ENCODE measurements around the gene GARIN5A. TPM values are rescaled to one million over a fixed set of nuclear protein-coding genes. Genes with fewer than 3 reads are reported as not detected.

Gene GARIN5A
- total RNA-seq, 1 experiment from 2014 or later, result 8.2 TPM

DNA sequence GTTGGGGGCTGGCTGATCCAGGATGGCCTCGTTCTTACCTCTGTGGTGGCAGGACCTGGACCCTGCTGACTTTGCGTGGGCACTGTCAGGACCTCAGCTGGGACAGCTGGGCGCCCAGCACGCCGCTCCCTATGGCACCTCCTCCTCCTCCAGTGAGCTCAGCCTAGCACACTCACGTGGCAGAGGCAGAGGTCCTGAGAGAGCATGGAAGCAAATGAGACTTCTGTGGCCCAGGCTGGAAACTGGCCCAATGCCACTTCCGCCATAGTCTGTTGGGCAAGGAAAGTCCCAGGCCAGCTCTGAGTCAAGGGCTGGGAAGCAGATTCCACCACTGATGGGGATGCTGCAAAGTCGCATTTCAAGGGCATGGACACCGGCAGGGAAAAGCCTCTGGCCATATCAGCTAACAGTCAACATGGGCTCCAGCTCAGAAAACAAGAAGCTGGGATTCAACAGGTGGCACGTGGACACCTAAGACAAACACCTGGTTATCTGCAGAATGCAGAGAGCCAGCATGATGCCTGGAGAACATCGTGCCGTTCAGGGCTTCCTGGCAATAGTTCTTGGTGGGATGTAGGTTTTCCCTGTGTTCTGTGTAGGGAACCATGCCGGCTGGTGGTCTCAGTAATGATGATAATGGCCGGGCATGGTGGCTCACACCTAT lies 27.3 kb downstream of the GARIN5A start:
- CTCF ChIA-PET, result interaction anchor here (1.0 to 1.5 kb wide), 3 partner anchors 11 to 34 kb away, joined by 3 to 4 read pairs (median 4); no protein-coding TSS in a partner anchor
- Mint-ChIP-seq H3K27ac (no peak overlapping the region), H3K36me3 (peaks cover 3% of the 10 kb centered on the region), H3K4me3 (no peak overlapping the region), H3K27me3 (ENCODE audit: low read depth) (peaks cover 2% of the 10 kb centered on the region; the same call in 1 of the 2 replicates), H3K9me3 (peaks cover 5% of the 10 kb centered on the region), H3K4me1 (peaks cover 6% of the 10 kb centered on the region; the same call in 1 of the 2 replicates)
- TF ChIP-seq ZNF396 (CRISPR knock-in tag; IDR thresholded peaks at IDR 0.05; ENCODE audit: borderline replicate concordance), result no peak
- no peak for TF ChIP-seq PREB (CRISPR knock-in tag; IDR thresholded peaks at IDR 0.05; ENCODE audit: borderline replicate concordance)
- no peak for TF ChIP-seq ZNF263 (CRISPR knock-in tag; IDR thresholded peaks at IDR 0.05; ENCODE audit: low read depth)
- no peak for TF ChIP-seq FOXP4 (CRISPR knock-in tag; IDR thresholded peaks at IDR 0.05)
- TF ChIP-seq CREM (CRISPR knock-in tag; IDR thresholded peaks at IDR 0.05), result no peak
- TF ChIP-seq, protein P1, sequence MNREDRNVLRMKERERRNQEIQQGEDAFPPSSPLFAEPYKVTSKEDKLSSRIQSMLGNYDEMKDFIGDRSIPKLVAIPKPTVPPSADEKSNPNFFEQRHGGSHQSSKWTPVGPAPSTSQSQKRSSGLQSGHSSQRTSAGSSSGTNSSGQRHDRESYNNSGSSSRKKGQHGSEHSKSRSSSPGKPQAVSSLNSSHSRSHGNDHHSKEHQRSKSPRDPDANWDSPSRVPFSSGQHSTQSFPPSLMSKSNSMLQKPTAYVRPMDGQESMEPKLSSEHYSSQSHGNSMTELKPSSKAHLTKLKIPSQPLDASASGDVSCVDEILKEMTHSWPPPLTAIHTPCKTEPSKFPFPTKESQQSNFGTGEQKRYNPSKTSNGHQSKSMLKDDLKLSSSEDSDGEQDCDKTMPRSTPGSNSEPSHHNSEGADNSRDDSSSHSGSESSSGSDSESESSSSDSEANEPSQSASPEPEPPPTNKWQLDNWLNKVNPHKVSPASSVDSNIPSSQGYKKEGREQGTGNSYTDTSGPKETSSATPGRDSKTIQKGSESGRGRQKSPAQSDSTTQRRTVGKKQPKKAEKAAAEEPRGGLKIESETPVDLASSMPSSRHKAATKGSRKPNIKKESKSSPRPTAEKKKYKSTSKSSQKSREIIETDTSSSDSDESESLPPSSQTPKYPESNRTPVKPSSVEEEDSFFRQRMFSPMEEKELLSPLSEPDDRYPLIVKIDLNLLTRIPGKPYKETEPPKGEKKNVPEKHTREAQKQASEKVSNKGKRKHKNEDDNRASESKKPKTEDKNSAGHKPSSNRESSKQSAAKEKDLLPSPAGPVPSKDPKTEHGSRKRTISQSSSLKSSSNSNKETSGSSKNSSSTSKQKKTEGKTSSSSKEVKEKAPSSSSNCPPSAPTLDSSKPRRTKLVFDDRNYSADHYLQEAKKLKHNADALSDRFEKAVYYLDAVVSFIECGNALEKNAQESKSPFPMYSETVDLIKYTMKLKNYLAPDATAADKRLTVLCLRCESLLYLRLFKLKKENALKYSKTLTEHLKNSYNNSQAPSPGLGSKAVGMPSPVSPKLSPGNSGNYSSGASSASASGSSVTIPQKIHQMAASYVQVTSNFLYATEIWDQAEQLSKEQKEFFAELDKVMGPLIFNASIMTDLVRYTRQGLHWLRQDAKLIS (CRISPR knock-in tag; IDR thresholded peaks at IDR 0.05; ENCODE audit: borderline replicate concordance), result no peak
- TF ChIP-seq RORB (CRISPR knock-in tag; IDR thresholded peaks at IDR 0.05), result no peak
- TF ChIP-seq, protein P2, sequence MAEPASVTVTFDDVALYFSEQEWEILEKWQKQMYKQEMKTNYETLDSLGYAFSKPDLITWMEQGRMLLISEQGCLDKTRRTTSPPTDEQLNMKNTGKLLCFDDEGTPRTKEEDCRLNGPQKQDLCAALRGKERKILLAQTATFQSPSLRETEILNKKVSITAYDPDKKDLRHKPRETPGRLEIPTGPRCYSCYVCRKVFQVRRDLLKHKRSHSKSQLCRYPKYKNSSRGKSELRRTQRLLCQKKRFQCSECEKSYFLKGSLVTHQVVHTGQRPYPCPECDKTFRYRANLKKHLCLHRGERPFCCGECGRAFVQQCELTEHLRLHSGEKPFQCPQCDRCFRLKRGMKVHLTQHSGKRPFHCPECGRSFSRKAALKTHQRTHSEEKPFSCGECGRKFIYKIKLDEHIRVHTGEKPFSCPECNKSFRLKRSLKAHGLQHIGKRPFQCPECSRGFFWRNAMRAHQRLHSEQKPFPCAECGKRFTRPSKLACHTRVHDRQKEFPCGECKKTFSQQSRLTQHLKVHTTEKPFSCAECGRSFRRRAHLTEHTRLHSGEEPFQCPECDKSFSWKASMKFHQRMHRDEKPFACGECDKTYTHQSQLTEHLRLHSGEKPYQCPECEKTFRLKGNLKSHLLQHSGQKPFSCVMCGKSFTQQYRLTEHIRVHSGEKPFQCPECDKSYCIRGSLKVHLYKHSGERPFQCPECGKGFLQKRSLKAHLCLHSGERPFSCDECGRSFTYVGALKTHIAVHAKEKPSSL (CRISPR knock-in tag; conservative IDR thresholded peaks at IDR 0.05), result no peak
- no peak for TF ChIP-seq JAZF1 (CRISPR knock-in tag; IDR thresholded peaks at IDR 0.05)
- no peak for TF ChIP-seq ATF6 (CRISPR knock-in tag; IDR thresholded peaks at IDR 0.05)
- TF ChIP-seq RELA (CRISPR knock-in tag; IDR thresholded peaks at IDR 0.05; ENCODE audit: borderline replicate concordance), result no peak
- TF ChIP-seq, protein P3, sequence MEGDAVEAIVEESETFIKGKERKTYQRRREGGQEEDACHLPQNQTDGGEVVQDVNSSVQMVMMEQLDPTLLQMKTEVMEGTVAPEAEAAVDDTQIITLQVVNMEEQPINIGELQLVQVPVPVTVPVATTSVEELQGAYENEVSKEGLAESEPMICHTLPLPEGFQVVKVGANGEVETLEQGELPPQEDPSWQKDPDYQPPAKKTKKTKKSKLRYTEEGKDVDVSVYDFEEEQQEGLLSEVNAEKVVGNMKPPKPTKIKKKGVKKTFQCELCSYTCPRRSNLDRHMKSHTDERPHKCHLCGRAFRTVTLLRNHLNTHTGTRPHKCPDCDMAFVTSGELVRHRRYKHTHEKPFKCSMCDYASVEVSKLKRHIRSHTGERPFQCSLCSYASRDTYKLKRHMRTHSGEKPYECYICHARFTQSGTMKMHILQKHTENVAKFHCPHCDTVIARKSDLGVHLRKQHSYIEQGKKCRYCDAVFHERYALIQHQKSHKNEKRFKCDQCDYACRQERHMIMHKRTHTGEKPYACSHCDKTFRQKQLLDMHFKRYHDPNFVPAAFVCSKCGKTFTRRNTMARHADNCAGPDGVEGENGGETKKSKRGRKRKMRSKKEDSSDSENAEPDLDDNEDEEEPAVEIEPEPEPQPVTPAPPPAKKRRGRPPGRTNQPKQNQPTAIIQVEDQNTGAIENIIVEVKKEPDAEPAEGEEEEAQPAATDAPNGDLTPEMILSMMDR (IDR thresholded peaks at IDR 0.05), result no peak
- no peak for TF ChIP-seq SP1 (CRISPR knock-in tag; conservative IDR thresholded peaks at IDR 0.05)
- no peak for TF ChIP-seq FOXJ3 (CRISPR knock-in tag; IDR thresholded peaks at IDR 0.05; ENCODE audit: borderline replicate concordance)
- TF ChIP-seq ZBTB21 (CRISPR knock-in tag; IDR thresholded peaks at IDR 0.05; ENCODE audit: borderline replicate concordance), result no peak
- TF ChIP-seq GRHL2 (CRISPR knock-in tag; IDR thresholded peaks at IDR 0.05; ENCODE audit: insufficient replicate concordance, severe bottlenecking), result no peak
- TF ChIP-seq, protein P4, sequence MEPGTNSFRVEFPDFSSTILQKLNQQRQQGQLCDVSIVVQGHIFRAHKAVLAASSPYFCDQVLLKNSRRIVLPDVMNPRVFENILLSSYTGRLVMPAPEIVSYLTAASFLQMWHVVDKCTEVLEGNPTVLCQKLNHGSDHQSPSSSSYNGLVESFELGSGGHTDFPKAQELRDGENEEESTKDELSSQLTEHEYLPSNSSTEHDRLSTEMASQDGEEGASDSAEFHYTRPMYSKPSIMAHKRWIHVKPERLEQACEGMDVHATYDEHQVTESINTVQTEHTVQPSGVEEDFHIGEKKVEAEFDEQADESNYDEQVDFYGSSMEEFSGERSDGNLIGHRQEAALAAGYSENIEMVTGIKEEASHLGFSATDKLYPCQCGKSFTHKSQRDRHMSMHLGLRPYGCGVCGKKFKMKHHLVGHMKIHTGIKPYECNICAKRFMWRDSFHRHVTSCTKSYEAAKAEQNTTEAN (CRISPR knock-in tag; IDR thresholded peaks at IDR 0.05), result no peak
- DNase-seq (ENCODE audit: low spot score), result no peak
- ATAC-seq, result no peak
- POLR2A ChIA-PET, result no interaction called here

Data from WTC11 (cell line).